ENCODE measurements around the gene SLC25A21.

The SLC25A21 gene

GRCh38 chr14:37087520-37087919, 84.9 kb downstream of the SLC25A21 start:
- no peaks in the 10 kb centered on the region for H3K9me2 ChIP-seq (replicated peaks; ENCODE audit: insufficient read depth, low read length)
- H3K4me1 ChIP-seq (ENCODE audit: low read length) = no peaks in the 10 kb centered on the region
- H4K20me1 ChIP-seq (ENCODE audit: insufficient read depth, low read length) = no peaks in the 10 kb centered on the region
- no peaks in the 10 kb centered on the region for H3K36me3 ChIP-seq (replicated peaks; ENCODE audit: insufficient read depth, low read length)
- no peaks in the 10 kb centered on the region for H3K9me3 ChIP-seq (replicated peaks; ENCODE audit: insufficient read depth, low read length)
- no peak overlapping the region for H3K4me2 ChIP-seq (ENCODE audit: low read depth, low read length)
- no peaks in the 10 kb centered on the region for H3K27me3 ChIP-seq (replicated peaks; ENCODE audit: insufficient read depth, low read length)
- no peak overlapping the region for H3K9ac ChIP-seq (ENCODE audit: low read length)
- H3K27ac ChIP-seq (ENCODE audit: low read length) = no peak overlapping the region
- H3K79me2 ChIP-seq (ENCODE audit: low read length) = no peaks in the 10 kb centered on the region
- H2AFZ ChIP-seq (ENCODE audit: low read length) = no peak overlapping the region
- TF ChIP-seq CTCF (IDR thresholded peaks at IDR 0.05; ENCODE audit: low read length) = no peak
- TF ChIP-seq EZH2 (optimal IDR thresholded peaks at IDR 0.05; ENCODE audit: low read depth, low read length) = no peak
- H3F3A ChIP-seq (ENCODE audit: insufficient read depth, low read length) = no peaks in the 10 kb centered on the region
- H3K4me3 ChIP-seq (ENCODE audit: low read length) = no peak overlapping the region
- DNase-seq = no peak

- Histone ChIP-seq H3K79me2 (ENCODE audit: low read length) (no peaks in the 10 kb centered on the region), H3K4me3 (ENCODE audit: low read length) (no peak overlapping the region), H3F3A (ENCODE audit: insufficient read depth, low read length) (no peaks in the 10 kb centered on the region), H3K9ac (ENCODE audit: low read length) (no peak overlapping the region), H4K20me1 (ENCODE audit: insufficient read depth, low read length) (no peaks in the 10 kb centered on the region), H2AFZ (ENCODE audit: low read length) (no peak overlapping the region), H3K9me3 (replicated peaks; ENCODE audit: insufficient read depth, low read length) (no peaks in the 10 kb centered on the region), H3K9me2 (replicated peaks; ENCODE audit: insufficient read depth, low read length) (no peaks in the 10 kb centered on the region), H3K27ac (ENCODE audit: low read length) (no peak overlapping the region), H3K4me2 (ENCODE audit: low read depth, low read length) (no peak overlapping the region), H3K36me3 (replicated peaks; ENCODE audit: insufficient read depth, low read length) (no peaks in the 10 kb centered on the region), H3K4me1 (ENCODE audit: low read length) (no peaks in the 10 kb centered on the region), H3K27me3 (replicated peaks; ENCODE audit: insufficient read depth, low read length) (no peaks in the 10 kb centered on the region)
- no peak for DNase-seq
- TF ChIP-seq EZH2phosphoT487 (IDR thresholded peaks at IDR 0.05; ENCODE audit: low read length) (no peak), EZH2 (optimal IDR thresholded peaks at IDR 0.05; ENCODE audit: low read depth, low read length) (no peak)
These were observed 88.8 kb downstream of the SLC25A21 start for GRCh38 chr14:37083599-37083998.

GRCh38 chr14:37082449-37082848, 90.0 kb downstream of the SLC25A21 start:
- Histone ChIP-seq H3K9me2 (replicated peaks; ENCODE audit: insufficient read depth, low read length) (no peaks in the 10 kb centered on the region), H3K36me3 (replicated peaks; ENCODE audit: insufficient read depth, low read length) (no peaks in the 10 kb centered on the region), H3K4me3 (ENCODE audit: low read length) (no peak overlapping the region), H3K79me2 (ENCODE audit: low read length) (no peaks in the 10 kb centered on the region), H3K9me3 (replicated peaks; ENCODE audit: insufficient read depth, low read length) (no peaks in the 10 kb centered on the region), H3K27ac (ENCODE audit: low read length) (no peak overlapping the region), H3K27me3 (replicated peaks; ENCODE audit: insufficient read depth, low read length) (no peaks in the 10 kb centered on the region), H3K9ac (ENCODE audit: low read length) (no peak overlapping the region), H3F3A (ENCODE audit: insufficient read depth, low read length) (no peaks in the 10 kb centered on the region), H3K4me1 (ENCODE audit: low read length) (no peaks in the 10 kb centered on the region), H3K4me2 (ENCODE audit: low read depth, low read length) (no peak overlapping the region), H2AFZ (ENCODE audit: low read length) (no peak overlapping the region), H4K20me1 (ENCODE audit: insufficient read depth, low read length) (no peaks in the 10 kb centered on the region)
- no peak for TF ChIP-seq CTCF (IDR thresholded peaks at IDR 0.05; ENCODE audit: low read length)
- no peak for TF ChIP-seq EZH2 (optimal IDR thresholded peaks at IDR 0.05; ENCODE audit: low read depth, low read length)
- TF ChIP-seq EZH2phosphoT487 (IDR thresholded peaks at IDR 0.05; ENCODE audit: low read length) = no peak
- DNase-seq = no peak

- TF ChIP-seq CTCF (IDR thresholded peaks at IDR 0.05; ENCODE audit: low read length) (no peak), EZH2phosphoT487 (IDR thresholded peaks at IDR 0.05; ENCODE audit: low read length) (no peak), EZH2 (optimal IDR thresholded peaks at IDR 0.05; ENCODE audit: low read depth, low read length) (no peak)
- no peaks in the 10 kb centered on the region for H4K20me1 ChIP-seq (ENCODE audit: insufficient read depth, low read length)
- H3K4me2 ChIP-seq (ENCODE audit: low read depth, low read length) = no peak overlapping the region
- no peaks in the 10 kb centered on the region for H3K9me2 ChIP-seq (replicated peaks; ENCODE audit: insufficient read depth, low read length)
- H3K36me3 ChIP-seq (replicated peaks; ENCODE audit: insufficient read depth, low read length) = no peaks in the 10 kb centered on the region
- DNase-seq = no peak
- no peak overlapping the region for H3K4me3 ChIP-seq (ENCODE audit: low read length)
- H3K4me1 ChIP-seq (ENCODE audit: low read length) = no peaks in the 10 kb centered on the region
- no peak overlapping the region for H3K9ac ChIP-seq (ENCODE audit: low read length)
- no peaks in the 10 kb centered on the region for H3F3A ChIP-seq (ENCODE audit: insufficient read depth, low read length)
- H3K27me3 ChIP-seq (replicated peaks; ENCODE audit: insufficient read depth, low read length) = no peaks in the 10 kb centered on the region
- no peaks in the 10 kb centered on the region for H3K79me2 ChIP-seq (ENCODE audit: low read length)
- H3K27ac ChIP-seq (ENCODE audit: low read length) = no peak overlapping the region
- no peak overlapping the region for H2AFZ ChIP-seq (ENCODE audit: low read length)
- H3K9me3 ChIP-seq (replicated peaks; ENCODE audit: insufficient read depth, low read length) = no peaks in the 10 kb centered on the region
These were observed 90.5 kb downstream of the SLC25A21 start for GRCh38 chr14:37081856-37082255.

All from MM.1S (cell line).